PC-3 (cell line): Measurements from ENCODE around the gene LOXHD1.

ENCODE experiments used
- CTCF ChIP-seq: fragments of 300-600 bp; sonication (generic); conservative IDR thresholded peaks from 2 replicates; pipeline ENCODE4 v1.5.1; 2017; ENCODE audit warnings: antibody characterized with exemption, low read depth, mild to moderate bottlenecking, low read length
- EZH2phosphoT487 ChIP-seq: fragments of 300-600 bp; sonication (generic); IDR thresholded peaks from 2 replicates; pipeline ENCODE4 v1.6.1; 2018; ENCODE audit warnings: mild to moderate bottlenecking, antibody characterized with exemption, low read length, borderline replicate concordance

DNA sequence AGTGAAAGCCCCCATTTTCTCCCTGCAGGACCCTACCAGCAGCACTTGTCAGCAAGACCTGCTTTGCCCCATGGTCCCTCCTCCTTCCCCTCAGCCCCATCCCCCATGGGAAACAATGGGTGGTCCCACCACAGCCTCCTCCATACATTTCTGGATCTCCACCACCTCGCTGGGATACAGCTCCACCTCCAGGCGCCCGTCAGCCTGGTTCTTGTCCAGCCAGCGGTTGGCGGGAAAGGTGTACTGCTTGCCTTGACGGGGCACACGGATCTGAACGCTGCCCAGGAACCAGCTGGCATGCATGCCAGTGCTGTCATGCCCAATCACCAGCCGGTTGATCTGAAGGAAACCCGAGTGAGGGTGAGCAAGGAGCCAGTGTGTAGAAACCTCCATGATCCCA, 90.9 kb downstream of the LOXHD1 start:
- TF ChIP-seq CTCF (no peak), EZH2phosphoT487 (no peak)
